Measurements from ENCODE around the gene DHRS2.

- TF ChIP-seq, protein P1, sequence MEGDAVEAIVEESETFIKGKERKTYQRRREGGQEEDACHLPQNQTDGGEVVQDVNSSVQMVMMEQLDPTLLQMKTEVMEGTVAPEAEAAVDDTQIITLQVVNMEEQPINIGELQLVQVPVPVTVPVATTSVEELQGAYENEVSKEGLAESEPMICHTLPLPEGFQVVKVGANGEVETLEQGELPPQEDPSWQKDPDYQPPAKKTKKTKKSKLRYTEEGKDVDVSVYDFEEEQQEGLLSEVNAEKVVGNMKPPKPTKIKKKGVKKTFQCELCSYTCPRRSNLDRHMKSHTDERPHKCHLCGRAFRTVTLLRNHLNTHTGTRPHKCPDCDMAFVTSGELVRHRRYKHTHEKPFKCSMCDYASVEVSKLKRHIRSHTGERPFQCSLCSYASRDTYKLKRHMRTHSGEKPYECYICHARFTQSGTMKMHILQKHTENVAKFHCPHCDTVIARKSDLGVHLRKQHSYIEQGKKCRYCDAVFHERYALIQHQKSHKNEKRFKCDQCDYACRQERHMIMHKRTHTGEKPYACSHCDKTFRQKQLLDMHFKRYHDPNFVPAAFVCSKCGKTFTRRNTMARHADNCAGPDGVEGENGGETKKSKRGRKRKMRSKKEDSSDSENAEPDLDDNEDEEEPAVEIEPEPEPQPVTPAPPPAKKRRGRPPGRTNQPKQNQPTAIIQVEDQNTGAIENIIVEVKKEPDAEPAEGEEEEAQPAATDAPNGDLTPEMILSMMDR (IDR thresholded peaks at IDR 0.05; ENCODE audit: poor library complexity, severe bottlenecking) = no peak
- TF ChIP-seq TAF1 (IDR thresholded peaks at IDR 0.05; ENCODE audit: low read depth) (no peak), EP300 (conservative IDR thresholded peaks at IDR 0.05; ENCODE audit: poor library complexity, severe bottlenecking) (no peak), MXI1 (conservative IDR thresholded peaks at IDR 0.05; ENCODE audit: poor library complexity, severe bottlenecking) (no peak), SMC3 (conservative IDR thresholded peaks at IDR 0.05; ENCODE audit: poor library complexity) (no peak), EZH2 (IDR thresholded peaks at IDR 0.05; ENCODE audit: borderline replicate concordance, insufficient read depth, low read length, poor library complexity, severe bottlenecking) (no peak), POLR2AphosphoS5 (IDR thresholded peaks at IDR 0.05) (no peak), RAD21 (conservative IDR thresholded peaks at IDR 0.05) (no peak)
- TF ChIP-seq, protein P2, sequence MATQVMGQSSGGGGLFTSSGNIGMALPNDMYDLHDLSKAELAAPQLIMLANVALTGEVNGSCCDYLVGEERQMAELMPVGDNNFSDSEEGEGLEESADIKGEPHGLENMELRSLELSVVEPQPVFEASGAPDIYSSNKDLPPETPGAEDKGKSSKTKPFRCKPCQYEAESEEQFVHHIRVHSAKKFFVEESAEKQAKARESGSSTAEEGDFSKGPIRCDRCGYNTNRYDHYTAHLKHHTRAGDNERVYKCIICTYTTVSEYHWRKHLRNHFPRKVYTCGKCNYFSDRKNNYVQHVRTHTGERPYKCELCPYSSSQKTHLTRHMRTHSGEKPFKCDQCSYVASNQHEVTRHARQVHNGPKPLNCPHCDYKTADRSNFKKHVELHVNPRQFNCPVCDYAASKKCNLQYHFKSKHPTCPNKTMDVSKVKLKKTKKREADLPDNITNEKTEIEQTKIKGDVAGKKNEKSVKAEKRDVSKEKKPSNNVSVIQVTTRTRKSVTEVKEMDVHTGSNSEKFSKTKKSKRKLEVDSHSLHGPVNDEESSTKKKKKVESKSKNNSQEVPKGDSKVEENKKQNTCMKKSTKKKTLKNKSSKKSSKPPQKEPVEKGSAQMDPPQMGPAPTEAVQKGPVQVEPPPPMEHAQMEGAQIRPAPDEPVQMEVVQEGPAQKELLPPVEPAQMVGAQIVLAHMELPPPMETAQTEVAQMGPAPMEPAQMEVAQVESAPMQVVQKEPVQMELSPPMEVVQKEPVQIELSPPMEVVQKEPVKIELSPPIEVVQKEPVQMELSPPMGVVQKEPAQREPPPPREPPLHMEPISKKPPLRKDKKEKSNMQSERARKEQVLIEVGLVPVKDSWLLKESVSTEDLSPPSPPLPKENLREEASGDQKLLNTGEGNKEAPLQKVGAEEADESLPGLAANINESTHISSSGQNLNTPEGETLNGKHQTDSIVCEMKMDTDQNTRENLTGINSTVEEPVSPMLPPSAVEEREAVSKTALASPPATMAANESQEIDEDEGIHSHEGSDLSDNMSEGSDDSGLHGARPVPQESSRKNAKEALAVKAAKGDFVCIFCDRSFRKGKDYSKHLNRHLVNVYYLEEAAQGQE (IDR thresholded peaks at IDR 0.05; ENCODE audit: borderline replicate concordance) = no peak
These were observed 8.2 kb upstream of the DHRS2 start for GRCh38 chr14:23627961-23628360.
